DND-41 (cell line): ENCODE measurements around the gene RAPSN.

Experiments used
- ATAC-seq: fragments of 200-7000 bp; cut with Tn5 transposase; 3 replicates; pipeline ENCODE4 v1.9.1; 2021; ENCODE audit warnings: low read depth; ENCODE audit not compliant: insufficient read depth
- DNase-seq: peaks from one replicate; pipeline ENCODE4 v3.0.0-alpha.2; 2020
- H2AFZ ChIP-seq: 2 replicates; pipeline ENCODE4 v1.6.0; 2012; ENCODE audit warnings: low read depth, low read length
- H3K27ac ChIP-seq: 2 replicates; pipeline ENCODE4 v1.5.1; 2012; ENCODE audit warnings: low read length, inconsistent platforms
- H3K27me3 ChIP-seq: fragments of 200-600 bp; sonication (generic); 2 replicates; pipeline ENCODE4 v1.6.0; 2012; ENCODE audit warnings: low read length, mild to moderate bottlenecking, inconsistent platforms; ENCODE audit not compliant: insufficient read depth, poor library complexity
- H3K36me3 ChIP-seq: 2 replicates; pipeline ENCODE4 v1.5.1; 2012; ENCODE audit warnings: low read length, inconsistent platforms; ENCODE audit not compliant: insufficient read depth
- H3K4me1 ChIP-seq: 2 replicates; pipeline ENCODE4 v1.5.1; 2012; ENCODE audit warnings: mild to moderate bottlenecking, low read length; ENCODE audit not compliant: insufficient read depth
- H3K4me2 ChIP-seq: 2 replicates; pipeline ENCODE4 v1.6.0; 2012; ENCODE audit warnings: mild to moderate bottlenecking, moderate library complexity, low read length, inconsistent platforms; ENCODE audit not compliant: insufficient read depth
- H3K4me3 ChIP-seq, 2 experiments: fragments of 200-600 bp in 1 of 2; shearing (Covaris generic) in 1 of 2; 2 replicates each; pipeline ENCODE4 v1.5.1; 2012 to 2016; ENCODE audit warnings: inconsistent platforms in 2 of 2, low read length in 2 of 2, mild to moderate bottlenecking in 2 of 2, low read depth in 1 of 2, moderate library complexity in 1 of 2
- H3K79me2 ChIP-seq: 2 replicates; pipeline ENCODE4 v1.6.0; 2012; ENCODE audit warnings: low read length, inconsistent platforms; ENCODE audit not compliant: insufficient read depth
- H3K9ac ChIP-seq: 2 replicates; pipeline ENCODE4 v1.6.0; 2012; ENCODE audit warnings: low read depth, mild to moderate bottlenecking, inconsistent platforms, low read length, moderate library complexity
- H3K9me3 ChIP-seq: 2 replicates; pipeline ENCODE4 v1.5.1; 2012; ENCODE audit warnings: low read length, moderate library complexity, mild to moderate bottlenecking, inconsistent platforms; ENCODE audit not compliant: insufficient read depth, severe bottlenecking
- H4K20me1 ChIP-seq: 2 replicates; pipeline ENCODE4 v1.6.0; 2012; ENCODE audit warnings: low read length; ENCODE audit not compliant: insufficient read depth
- CTCF ChIP-seq: IDR thresholded peaks from 2 replicates; pipeline ENCODE4 v1.5.1; 2012; ENCODE audit warnings: borderline replicate concordance, low read length, moderate library complexity, mild to moderate bottlenecking; ENCODE audit not compliant: poor library complexity, severe bottlenecking; ENCODE audit errors: extremely low read depth
- EZH2 ChIP-seq: IDR thresholded peaks from 3 replicates; pipeline ENCODE4 v1.6.1; 2012; ENCODE audit warnings: borderline replicate concordance, low read depth, mild to moderate bottlenecking, moderate library complexity, low read length, inconsistent platforms; ENCODE audit not compliant: severe bottlenecking

RAPSN gene

GRCh38 chr11:47495011-47495855, 46.3 kb upstream of the RAPSN start:
- Histone ChIP-seq H2AFZ (no peak overlapping the region), H3K4me1 (no peaks in the 10 kb centered on the region), H3K4me3 (no peak overlapping the region), H3K9ac (no peak overlapping the region), H3K9me3 (no peaks in the 10 kb centered on the region), H4K20me1 (peaks cover 79% of the 10 kb centered on the region), H3K4me2 (no peak overlapping the region), H3K36me3 (peaks cover 77% of the 10 kb centered on the region), H3K27ac (no peak overlapping the region), H3K27me3 (no peaks in the 10 kb centered on the region), H3K79me2 (peaks cover 97% of the 10 kb centered on the region)
- DNase-seq (no peak), ATAC-seq (no peak)
- TF ChIP-seq EZH2: no peak
- no peak for TF ChIP-seq CTCF

- Histone ChIP-seq H4K20me1 (peaks cover 38% of the 10 kb centered on the region), H3K79me2 (peaks cover 69% of the 10 kb centered on the region), H2AFZ (no peak overlapping the region), H3K27me3 (no peaks in the 10 kb centered on the region), H3K36me3 (peaks cover 76% of the 10 kb centered on the region), H3K4me3 (no peak overlapping the region), H3K9ac (no peak overlapping the region), H3K9me3 (no peaks in the 10 kb centered on the region), H3K4me1 (no peaks in the 10 kb centered on the region), H3K4me2 (no peak overlapping the region), H3K27ac (no peak overlapping the region)
- ATAC-seq (no peak), DNase-seq (no peak)
- no peak for TF ChIP-seq EZH2
Observed at GRCh38 chr11:47489395-47489755, 40.4 kb upstream of the RAPSN start.

DNA sequence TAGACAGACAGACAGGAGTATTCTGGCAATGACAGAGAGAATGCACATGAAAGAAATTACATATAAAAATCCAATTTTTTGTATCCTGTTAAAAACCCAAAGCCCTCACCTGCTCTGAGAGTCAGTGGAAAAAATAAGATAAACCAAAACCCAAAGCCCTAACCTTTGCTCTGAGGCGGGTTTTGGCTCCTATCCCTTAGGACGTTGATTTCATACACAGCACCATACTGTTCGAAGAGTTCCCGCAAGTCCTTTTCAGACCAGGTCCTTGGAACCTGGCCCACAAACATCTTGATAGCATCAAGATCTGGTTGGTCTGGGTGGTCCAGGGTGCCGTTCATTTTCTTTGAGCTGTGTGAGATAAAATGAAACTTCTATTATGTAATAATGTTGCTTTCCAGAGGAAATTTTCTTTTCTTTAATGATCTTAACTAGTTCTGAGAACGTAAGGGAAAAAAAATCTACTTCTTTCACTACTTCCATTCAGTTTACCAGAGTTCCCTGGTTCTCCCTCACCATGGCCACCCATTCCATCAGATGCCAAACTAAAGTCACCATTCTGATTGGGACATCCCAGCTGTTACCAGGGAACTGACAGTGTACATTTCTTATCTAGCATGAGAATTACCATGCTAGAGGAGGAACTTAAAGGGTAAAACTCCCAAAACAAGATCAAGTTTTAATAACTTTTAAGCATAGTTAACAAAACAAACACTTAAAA, 39.9 kb upstream of the RAPSN start:
- no peak overlapping the region for H3K4me3 ChIP-seq
- H3K4me2 ChIP-seq: no peak overlapping the region
- peaks cover 32% of the 10 kb centered on the region for H4K20me1 ChIP-seq
- H3K27ac ChIP-seq: no peak overlapping the region
- H3K27me3 ChIP-seq: no peaks in the 10 kb centered on the region
- H2AFZ ChIP-seq: no peak overlapping the region
- H3K9me3 ChIP-seq: no peaks in the 10 kb centered on the region
- H3K79me2 ChIP-seq: peaks cover 63% of the 10 kb centered on the region
- H3K4me1 ChIP-seq: no peaks in the 10 kb centered on the region
- ATAC-seq (no peak), DNase-seq (no peak)
- peaks cover 76% of the 10 kb centered on the region for H3K36me3 ChIP-seq
- no peak overlapping the region for H3K9ac ChIP-seq
- TF ChIP-seq EZH2: no peak
- no peak for TF ChIP-seq CTCF

DNA sequence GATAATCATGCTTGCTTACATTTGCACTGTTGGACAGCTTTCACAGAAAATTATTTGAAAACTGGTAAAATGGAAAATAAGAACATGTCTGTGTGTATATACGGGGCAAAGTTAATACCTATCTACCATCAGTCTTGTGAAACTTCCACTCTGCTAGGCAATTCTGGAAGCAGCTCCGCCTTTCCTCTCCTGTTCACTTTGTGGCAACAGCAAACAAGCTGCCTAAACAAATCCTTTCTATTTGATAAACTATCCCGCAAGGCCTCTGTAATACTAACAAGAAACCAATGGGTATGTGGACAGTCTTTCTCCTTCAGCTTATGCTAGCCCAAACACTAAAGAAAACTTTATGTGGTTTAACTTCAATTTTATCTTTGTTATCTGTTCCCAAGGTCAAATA, 39.2 kb upstream of the RAPSN start:
- Histone ChIP-seq H3K27me3 (no peaks in the 10 kb centered on the region), H3K27ac (no peak overlapping the region), H3K79me2 (peaks cover 56% of the 10 kb centered on the region), H2AFZ (no peak overlapping the region), H3K4me1 (no peaks in the 10 kb centered on the region), H3K9me3 (no peaks in the 10 kb centered on the region), H3K4me2 (no peak overlapping the region), H4K20me1 (peaks cover 32% of the 10 kb centered on the region), H3K9ac (no peak overlapping the region), H3K4me3 (no peak overlapping the region), H3K36me3 (peaks cover 78% of the 10 kb centered on the region)
- ATAC-seq (no peak), DNase-seq (no peak)
- TF ChIP-seq EZH2 (no peak), CTCF (no peak)
